ENCODE measurements around the gene ERO1B.

The ERO1B gene

GRCh38 chr1:236280438-236281197, 1.1 kb downstream of the ERO1B start:
- 23% methylated on average over 13 of the region's 13 CpGs for WGBS
- peak overlapping the region; percentile 87 for H3K9ac ChIP-seq (ENCODE audit: low read length)
- peak; percentile 6 for DNase-seq

DNA sequence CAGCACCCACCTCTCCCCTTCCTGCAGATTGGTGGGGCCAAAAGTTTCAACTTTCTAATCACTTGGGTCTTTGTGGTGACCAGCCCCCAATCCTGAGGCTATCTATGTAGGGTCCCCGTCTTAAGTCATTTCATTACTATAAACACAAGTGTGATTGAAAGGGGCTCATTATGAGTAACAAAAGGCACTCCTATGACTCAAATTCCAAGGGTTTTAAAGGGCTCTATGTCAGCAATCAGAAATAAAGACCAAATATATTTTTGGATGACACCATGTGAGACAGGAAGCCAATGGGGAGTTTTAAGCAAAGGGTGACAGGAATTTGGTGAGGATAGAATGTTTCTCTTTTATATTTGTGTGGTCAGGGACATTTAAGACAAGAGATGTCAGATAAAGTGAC, 6.2 kb downstream of the ERO1B start:
- Histone ChIP-seq H4K8ac (ENCODE audit: low read length) (no peak overlapping the region), H4K91ac (ENCODE audit: low read length) (no peak overlapping the region), H3K9ac (ENCODE audit: low read length) (no peak overlapping the region), H3K4ac (ENCODE audit: low read depth in 1 of 2, low read length in 2 of 2) (no peak overlapping the region), H3K4me1 (ENCODE audit: control insufficient read depth, insufficient read depth, low read depth, low read length) (peaks cover 1% of the 10 kb centered on the region), H3K23ac (ENCODE audit: low read length in 2 of 2) (no peak overlapping the region), H3K9me3 (ENCODE audit: control insufficient read depth, low read length) (no peaks in the 10 kb centered on the region), H3K27me3 (ENCODE audit: control insufficient read depth in 1 of 2, insufficient read depth in 1 of 2, low read length in 2 of 2) (no peaks in the 10 kb centered on the region), H3K4me3 (ENCODE audit: insufficient read depth in 1 of 2, low read depth in 1 of 2, low read length in 2 of 2) (no peak overlapping the region), H2AK5ac (ENCODE audit: low read length, severe bottlenecking) (no peak overlapping the region), H3K27ac (ENCODE audit: low read length, poor library complexity, severe bottlenecking) (no peak overlapping the region), H2BK12ac (ENCODE audit: low read length in 2 of 2) (no peak overlapping the region), H2BK5ac (ENCODE audit: low read depth, low read length, poor library complexity, severe bottlenecking) (no peak overlapping the region), H3K36me3 (ENCODE audit: control insufficient read depth in 1 of 2, insufficient read depth in 2 of 2, low read depth in 1 of 2, low read length in 2 of 2) (no peaks in the 10 kb centered on the region), H2AFZ (ENCODE audit: low read depth, low read length) (no peak overlapping the region), H2BK15ac (ENCODE audit: low read depth, poor library complexity, severe bottlenecking) (no peak overlapping the region), H3K14ac (ENCODE audit: low read length in 2 of 2) (no peak overlapping the region), H3K4me2 (ENCODE audit: low read length, poor library complexity, severe bottlenecking) (no peak overlapping the region), H3K18ac (ENCODE audit: low read depth in 1 of 2, low read length in 2 of 2) (no peak overlapping the region), H2BK120ac (ENCODE audit: low read depth, low read length) (no peak overlapping the region), H3K79me1 (replicated peaks; ENCODE audit: low read length, poor library complexity, severe bottlenecking) (peaks cover 17% of the 10 kb centered on the region)
- no peak for DNase-seq
- WGBS: no CpG with 5 or more reads among the region's 1 CpG

More at GRCh38 chr1:236280438-236281197, 1.1 kb downstream of the ERO1B start:
- Histone ChIP-seq H3K4me3 (ENCODE audit: insufficient read depth in 1 of 2, low read depth in 1 of 2, low read length in 2 of 2) (peak overlapping the region; percentile 90), H3K18ac (ENCODE audit: low read depth in 1 of 2, low read length in 2 of 2) (no peak overlapping the region), H3K27me3 (ENCODE audit: control insufficient read depth in 1 of 2, insufficient read depth in 1 of 2, low read length in 2 of 2) (peaks cover 0 to 22% of the 10 kb centered on the region in 2 experiments), H2AFZ (ENCODE audit: low read depth, low read length) (peak overlapping the region; percentile 55), H3K4ac (ENCODE audit: low read depth in 1 of 2, low read length in 2 of 2) (no peak overlapping the region), H3K9me3 (ENCODE audit: control insufficient read depth, low read length) (no peaks in the 10 kb centered on the region), H3K79me1 (replicated peaks; ENCODE audit: low read length, poor library complexity, severe bottlenecking) (peaks cover 16% of the 10 kb centered on the region), H2BK5ac (ENCODE audit: low read depth, low read length, poor library complexity, severe bottlenecking) (no peak overlapping the region), H2BK120ac (ENCODE audit: low read depth, low read length) (no peak overlapping the region), H2BK15ac (ENCODE audit: low read depth, poor library complexity, severe bottlenecking) (no peak overlapping the region), H4K91ac (ENCODE audit: low read length) (no peak overlapping the region), H3K27ac (ENCODE audit: low read length, poor library complexity, severe bottlenecking) (no peak overlapping the region), H4K8ac (ENCODE audit: low read length) (no peak overlapping the region), H2BK12ac (ENCODE audit: low read length in 2 of 2) (no peak overlapping the region), H3K4me1 (ENCODE audit: control insufficient read depth, insufficient read depth, low read depth, low read length) (peaks cover 3% of the 10 kb centered on the region), H3K36me3 (ENCODE audit: control insufficient read depth in 1 of 2, insufficient read depth in 2 of 2, low read depth in 1 of 2, low read length in 2 of 2) (no peaks in the 10 kb centered on the region), H3K23ac (ENCODE audit: low read length in 2 of 2) (no peak overlapping the region), H3K4me2 (ENCODE audit: low read length, poor library complexity, severe bottlenecking) (peak overlapping the region; percentile 75), H2AK5ac (ENCODE audit: low read length, severe bottlenecking) (no peak overlapping the region), H3K14ac (ENCODE audit: low read length in 2 of 2) (no peak overlapping the region)

- no peak for DNase-seq
- H3K9me3 ChIP-seq (ENCODE audit: control insufficient read depth, low read length): no peaks in the 10 kb centered on the region
- no peak overlapping the region for H2AK5ac ChIP-seq (ENCODE audit: low read length, severe bottlenecking)
- H3K18ac ChIP-seq (ENCODE audit: low read depth in 1 of 2, low read length in 2 of 2): no peak overlapping the region
- H2BK120ac ChIP-seq (ENCODE audit: low read depth, low read length): no peak overlapping the region
- H3K79me1 ChIP-seq (replicated peaks; ENCODE audit: low read length, poor library complexity, severe bottlenecking): peaks cover 15% of the 10 kb centered on the region
- no peak overlapping the region for H2BK5ac ChIP-seq (ENCODE audit: low read depth, low read length, poor library complexity, severe bottlenecking)
- no peak overlapping the region for H3K23ac ChIP-seq (ENCODE audit: low read length in 2 of 2)
- H4K91ac ChIP-seq (ENCODE audit: low read length): no peak overlapping the region
- H3K9ac ChIP-seq (ENCODE audit: low read length): no peak overlapping the region
- no peak overlapping the region for H3K27ac ChIP-seq (ENCODE audit: low read length, poor library complexity, severe bottlenecking)
- H2BK12ac ChIP-seq (ENCODE audit: low read length in 2 of 2): no peak overlapping the region
- H3K4me1 ChIP-seq (ENCODE audit: control insufficient read depth, insufficient read depth, low read depth, low read length): peaks cover 1% of the 10 kb centered on the region
- no peak overlapping the region for H3K14ac ChIP-seq (ENCODE audit: low read length in 2 of 2)
- H4K8ac ChIP-seq (ENCODE audit: low read length): no peak overlapping the region
- H2AFZ ChIP-seq (ENCODE audit: low read depth, low read length): no peak overlapping the region
- H3K36me3 ChIP-seq (ENCODE audit: control insufficient read depth in 1 of 2, insufficient read depth in 2 of 2, low read depth in 1 of 2, low read length in 2 of 2): no peaks in the 10 kb centered on the region
- H3K4me3 ChIP-seq (ENCODE audit: insufficient read depth in 1 of 2, low read depth in 1 of 2, low read length in 2 of 2): no peak overlapping the region
- H3K4ac ChIP-seq (ENCODE audit: low read depth in 1 of 2, low read length in 2 of 2): no peak overlapping the region
- no peak overlapping the region for H3K4me2 ChIP-seq (ENCODE audit: low read length, poor library complexity, severe bottlenecking)
- no peaks in the 10 kb centered on the region for H3K27me3 ChIP-seq (ENCODE audit: control insufficient read depth in 1 of 2, insufficient read depth in 1 of 2, low read length in 2 of 2)
- no peak overlapping the region for H2BK15ac ChIP-seq (ENCODE audit: low read depth, poor library complexity, severe bottlenecking)
Measured at GRCh38 chr1:236275061-236275460, 6.7 kb downstream of the ERO1B start.

GRCh38 chr1:236273358-236273757, 8.4 kb downstream of the ERO1B start:
- Histone ChIP-seq H2BK5ac (ENCODE audit: low read depth, low read length, poor library complexity, severe bottlenecking) (no peak overlapping the region), H4K8ac (ENCODE audit: low read length) (no peak overlapping the region), H3K4ac (ENCODE audit: low read depth in 1 of 2, low read length in 2 of 2) (no peak overlapping the region), H3K4me2 (ENCODE audit: low read length, poor library complexity, severe bottlenecking) (no peak overlapping the region), H3K4me3 (ENCODE audit: insufficient read depth in 1 of 2, low read depth in 1 of 2, low read length in 2 of 2) (no peak overlapping the region), H3K14ac (ENCODE audit: low read length in 2 of 2) (no peak overlapping the region), H3K9ac (ENCODE audit: low read length) (no peak overlapping the region), H3K36me3 (ENCODE audit: control insufficient read depth in 1 of 2, insufficient read depth in 2 of 2, low read depth in 1 of 2, low read length in 2 of 2) (no peaks in the 10 kb centered on the region), H2BK12ac (ENCODE audit: low read length in 2 of 2) (no peak overlapping the region), H4K91ac (ENCODE audit: low read length) (no peak overlapping the region), H3K27ac (ENCODE audit: low read length, poor library complexity, severe bottlenecking) (no peak overlapping the region), H2BK15ac (ENCODE audit: low read depth, poor library complexity, severe bottlenecking) (no peak overlapping the region), H2AFZ (ENCODE audit: low read depth, low read length) (no peak overlapping the region), H3K23ac (ENCODE audit: low read length in 2 of 2) (no peak overlapping the region), H3K4me1 (ENCODE audit: control insufficient read depth, insufficient read depth, low read depth, low read length) (no peaks in the 10 kb centered on the region), H2BK120ac (ENCODE audit: low read depth, low read length) (no peak overlapping the region), H3K18ac (ENCODE audit: low read depth in 1 of 2, low read length in 2 of 2) (no peak overlapping the region), H3K79me1 (replicated peaks; ENCODE audit: low read length, poor library complexity, severe bottlenecking) (peaks cover 13% of the 10 kb centered on the region), H3K27me3 (ENCODE audit: control insufficient read depth in 1 of 2, insufficient read depth in 1 of 2, low read length in 2 of 2) (no peaks in the 10 kb centered on the region), H2AK5ac (ENCODE audit: low read length, severe bottlenecking) (no peak overlapping the region), H3K9me3 (ENCODE audit: control insufficient read depth, low read length) (no peaks in the 10 kb centered on the region)
- WGBS: 77% methylated on average over 2 of the region's 2 CpGs
- no peak for DNase-seq

All from mesenchymal stem cell (in vitro differentiated cells and primary cell).